ENCODE data around the gene RNASEH2C.
"Not testable (repeated sequence)": the region's sequence is repeated elsewhere in the genome, so short reads cannot be mapped to it uniquely, and the experiment has no call there.

Gene RNASEH2C

GRCh38 chr11:65698205-65698604 lies 22.4 kb downstream of the RNASEH2C start:
- H3K4me3 Mint-ChIP-seq = no peak overlapping the region
- H3K36me3 Mint-ChIP-seq (ENCODE audit: insufficient read depth) = no peaks in the 10 kb centered on the region
- ATAC-seq (replicated peaks; ENCODE audit: extremely low read depth, poor library complexity, severe bottlenecking) (no peak), DNase-seq (ENCODE audit: low spot score in 2 of 2) (no peak)
- no peaks in the 10 kb centered on the region for H3K4me1 Mint-ChIP-seq
- no peaks in the 10 kb centered on the region for H3K27me3 Mint-ChIP-seq
- H3K27ac Mint-ChIP-seq (ENCODE audit: low read depth) = no peak overlapping the region
- H3K9me3 Mint-ChIP-seq = no peaks in the 10 kb centered on the region

GRCh38 chr11:65696802-65697552 lies 23.6 kb downstream of the RNASEH2C start:
- DNase-seq (ENCODE audit: low spot score in 2 of 2) (no peak), ATAC-seq (replicated peaks; ENCODE audit: extremely low read depth, poor library complexity, severe bottlenecking) (no peak)
- no peaks in the 10 kb centered on the region for H3K36me3 Mint-ChIP-seq (ENCODE audit: insufficient read depth)
- H3K4me1 Mint-ChIP-seq = no peaks in the 10 kb centered on the region
- no peak overlapping the region for H3K27ac Mint-ChIP-seq (ENCODE audit: low read depth)
- no peaks in the 10 kb centered on the region for H3K9me3 Mint-ChIP-seq
- H3K27me3 Mint-ChIP-seq = no peaks in the 10 kb centered on the region
- H3K4me3 Mint-ChIP-seq = no peak overlapping the region

GRCh38 chr11:65695459-65696241 lies 24.9 kb downstream of the RNASEH2C start:
- Mint-ChIP-seq H3K36me3 (ENCODE audit: insufficient read depth) (no peaks in the 10 kb centered on the region), H3K4me3 (no peak overlapping the region), H3K27me3 (no peaks in the 10 kb centered on the region), H3K27ac (ENCODE audit: low read depth) (no peak overlapping the region), H3K4me1 (no peaks in the 10 kb centered on the region), H3K9me3 (no peaks in the 10 kb centered on the region)
- no peak for ATAC-seq (replicated peaks; ENCODE audit: extremely low read depth, poor library complexity, severe bottlenecking)
- DNase-seq (ENCODE audit: low spot score in 2 of 2) = no peak

- DNase-seq (ENCODE audit: low spot score in 2 of 2) = no peak
- Mint-ChIP-seq H3K36me3 (ENCODE audit: insufficient read depth) (no peaks in the 10 kb centered on the region), H3K9me3 (no peaks in the 10 kb centered on the region), H3K4me1 (no peaks in the 10 kb centered on the region), H3K4me3 (no peak overlapping the region), H3K27me3 (no peaks in the 10 kb centered on the region), H3K27ac (ENCODE audit: low read depth) (no peak overlapping the region)
- no peak for ATAC-seq (replicated peaks; ENCODE audit: extremely low read depth, poor library complexity, severe bottlenecking)
Observed at GRCh38 chr11:65692367-65692766, 28.2 kb downstream of the RNASEH2C start.

- H3K4me1 Mint-ChIP-seq = not testable (repeated sequence)
Observed at GRCh38 chr11:65691847-65692246, 28.8 kb downstream of the RNASEH2C start.

GRCh38 chr11:65685981-65686380 lies 34.6 kb downstream of the RNASEH2C start:
- H3K4me1 Mint-ChIP-seq = no peaks in the 10 kb centered on the region
- no peak for ATAC-seq (replicated peaks; ENCODE audit: extremely low read depth, poor library complexity, severe bottlenecking)
- no peak overlapping the region for H3K4me3 Mint-ChIP-seq
- H3K27me3 Mint-ChIP-seq = peaks cover 10% of the 10 kb centered on the region
- no peak for DNase-seq (ENCODE audit: low spot score in 2 of 2)
- no peaks in the 10 kb centered on the region for H3K36me3 Mint-ChIP-seq (ENCODE audit: insufficient read depth)
- no peaks in the 10 kb centered on the region for H3K9me3 Mint-ChIP-seq
- no peak overlapping the region for H3K27ac Mint-ChIP-seq (ENCODE audit: low read depth)

More at GRCh38 chr11:65691847-65692246, 28.8 kb downstream of the RNASEH2C start:
- DNase-seq (ENCODE audit: low spot score in 2 of 2); H3K27me3 Mint-ChIP-seq; ATAC-seq (replicated peaks; ENCODE audit: extremely low read depth, poor library complexity, severe bottlenecking); H3K36me3 Mint-ChIP-seq (ENCODE audit: insufficient read depth); H3K9me3 Mint-ChIP-seq; H3K27ac Mint-ChIP-seq (ENCODE audit: low read depth); H3K4me3 Mint-ChIP-seq: not testable (repeated sequence)

- ATAC-seq (replicated peaks; ENCODE audit: extremely low read depth, poor library complexity, severe bottlenecking); H3K27ac Mint-ChIP-seq (ENCODE audit: low read depth); DNase-seq (ENCODE audit: low spot score in 2 of 2); H3K4me1 Mint-ChIP-seq; H3K9me3 Mint-ChIP-seq; H3K4me3 Mint-ChIP-seq; H3K36me3 Mint-ChIP-seq (ENCODE audit: insufficient read depth): not testable (repeated sequence)
- H3K27me3 Mint-ChIP-seq = peaks cover 10% of the 10 kb centered on the region
Observed at GRCh38 chr11:65683480-65683879, 37.1 kb downstream of the RNASEH2C start.

- H3K36me3 Mint-ChIP-seq (ENCODE audit: insufficient read depth) = no peaks in the 10 kb centered on the region
Observed at GRCh38 chr11:65680192-65680743, 40.3 kb downstream of the RNASEH2C start.

GRCh38 chr11:65672982-65673381 lies 47.6 kb downstream of the RNASEH2C start:
- DNase-seq (ENCODE audit: low spot score in 2 of 2) (no peak), ATAC-seq (replicated peaks; ENCODE audit: extremely low read depth, poor library complexity, severe bottlenecking) (no peak)
- H3K36me3 Mint-ChIP-seq (ENCODE audit: insufficient read depth) = no peaks in the 10 kb centered on the region
- H3K27ac Mint-ChIP-seq (ENCODE audit: low read depth) = no peak overlapping the region
- no peaks in the 10 kb centered on the region for H3K27me3 Mint-ChIP-seq
- no peaks in the 10 kb centered on the region for H3K4me1 Mint-ChIP-seq
- H3K9me3 Mint-ChIP-seq = no peaks in the 10 kb centered on the region
- no peak overlapping the region for H3K4me3 Mint-ChIP-seq

More at GRCh38 chr11:65680192-65680743, 40.3 kb downstream of the RNASEH2C start:
- no peaks in the 10 kb centered on the region for H3K4me1 Mint-ChIP-seq
- no peak for ATAC-seq (replicated peaks; ENCODE audit: extremely low read depth, poor library complexity, severe bottlenecking)
- no peak overlapping the region for H3K27ac Mint-ChIP-seq (ENCODE audit: low read depth)
- DNase-seq (ENCODE audit: low spot score in 2 of 2) = no peak
- peaks cover 10% of the 10 kb centered on the region for H3K27me3 Mint-ChIP-seq
- H3K9me3 Mint-ChIP-seq = no peaks in the 10 kb centered on the region
- no peak overlapping the region for H3K4me3 Mint-ChIP-seq

- Mint-ChIP-seq H3K4me3 (no peak overlapping the region), H3K27ac (ENCODE audit: low read depth) (no peak overlapping the region), H3K27me3 (no peaks in the 10 kb centered on the region), H3K9me3 (no peaks in the 10 kb centered on the region), H3K36me3 (ENCODE audit: insufficient read depth) (no peaks in the 10 kb centered on the region), H3K4me1 (no peaks in the 10 kb centered on the region)
- DNase-seq (ENCODE audit: low spot score in 2 of 2) = no peak
- no peak for ATAC-seq (replicated peaks; ENCODE audit: extremely low read depth, poor library complexity, severe bottlenecking)
Observed at GRCh38 chr11:65672180-65672860, 48.3 kb downstream of the RNASEH2C start.
